Lung (tissue), 12 donors: Measurements from ENCODE around the gene PROX1. TPM values are rescaled to one million over a fixed set of nuclear protein-coding genes. Genes with fewer than 3 reads are reported as not detected.

ENCODE experiments used
- ATAC-seq: fragments of 200-7000 bp; cut with Tn5 transposase; one replicate; pipeline ENCODE4 v1.9.1; 2020; ENCODE audit warnings: moderate number of reproducible peaks; ENCODE audit not compliant: insufficient read depth, low FRiP score
- DNase-seq, 3 donors: peaks; one replicate each; pipeline ENCODE4 v3.0.0-alpha.2; 2013 to 2017
- H3K27ac ChIP-seq, 2 donors: one replicate each; pipeline ENCODE4 v1.5.1; 2013; ENCODE audit warnings: mild to moderate bottlenecking in 2 of 2, moderate library complexity in 2 of 2, control low read depth in 1 of 2, inconsistent platforms in 1 of 2, low read depth in 1 of 2, low read length in 1 of 2
- H3K27me3 ChIP-seq, 3 donors: one replicate each; pipeline ENCODE4 v1.5.1; 2013; ENCODE audit warnings: low read length in 2 of 3; ENCODE audit not compliant: control insufficient read depth in 3 of 3, insufficient read depth in 3 of 3
- H3K36me3 ChIP-seq, 4 donors: one replicate each; pipeline ENCODE4 v1.5.1; 2013; ENCODE audit warnings: low read length in 4 of 4, mild to moderate bottlenecking in 1 of 4, moderate library complexity in 1 of 4; ENCODE audit not compliant: control insufficient read depth in 4 of 4, insufficient read depth in 4 of 4
- H3K4me1 ChIP-seq, 5 donors: one replicate each; pipeline ENCODE4 v1.5.1; 2013; ENCODE audit warnings: low read length in 5 of 5, mild to moderate bottlenecking in 2 of 5, moderate library complexity in 1 of 5; ENCODE audit not compliant: control insufficient read depth in 5 of 5, insufficient read depth in 5 of 5
- H3K4me3 ChIP-seq: one replicate; pipeline ENCODE4 v1.5.1; 2013; ENCODE audit warnings: mild to moderate bottlenecking, control low read depth, moderate library complexity
- H3K9ac ChIP-seq, 2 donors: one replicate each; pipeline ENCODE4 v1.5.1; 2013; ENCODE audit warnings: low read length in 2 of 2, control low read depth in 1 of 2; ENCODE audit not compliant: insufficient read depth in 1 of 2
- H3K9me3 ChIP-seq, 4 donors: one replicate each; pipeline ENCODE4 v1.5.1; 2013; ENCODE audit warnings: low read length in 3 of 4, mild to moderate bottlenecking in 1 of 4, moderate library complexity in 1 of 4; ENCODE audit not compliant: control insufficient read depth in 4 of 4, insufficient read depth in 3 of 4
- CTCF ChIP-seq: IDR thresholded peaks from 2 replicates; pipeline ENCODE4 v1.5.1; 2012; ENCODE audit warnings: mild to moderate bottlenecking; ENCODE audit errors: control extremely low read depth, extremely low read depth
- whole genome bisulfite sequencing, 2 donors: extraction: QIAGEN DNeasy Blood & Tissue Kit; methylation state at CpG; one replicate each; pipeline ENCODE4 v1.1.7; 2013; 5-methylcytosine and 5-hydroxymethylcytosine counted together
- polyA plus RNA-seq, 2 donors: library from polyadenylated mRNA; stranded (reverse); fragments of 200-250 nt; gene quantifications; one replicate each; pipeline ENCODE4 v1.2.1, GENCODE V29; 2013
- total RNA-seq, 2 donors: library from RNA; depleted of rRNA in 1 of 2; stranded (reverse); fragments of >200 nt in 1 of 2; gene quantifications; one replicate each; pipeline ENCODE4 v1.2.1, GENCODE V29; 2014 to 2021
- donor health status: control.
- donor health status: control.
- donor health status: Bipolar disorder and iron deficiency.
- donor health status: healthy.
- donor health status: DM: yes; HTN: yes; CAD: no.

Gene PROX1
- total and polyA plus RNA-seq, 4 donors: 0.33 to 10.1 (median 4.0) TPM

GRCh38 chr1:214003233-214003632, 15.5 kb downstream of the PROX1 start:
- Histone ChIP-seq H3K4me1 (peaks cover 0 to 22% (median 4%) of the 10 kb centered on the region in 5 donors), H3K27me3 (peaks cover 0 to 3% (median 3%) of the 10 kb centered on the region in 3 donors), H3K9me3 (no peaks in the 10 kb centered on the region), H3K36me3 (no peaks in the 10 kb centered on the region), H3K4me3 (no peak overlapping the region), H3K27ac (no peak overlapping the region), H3K9ac (no peak overlapping the region)
- DNase-seq (peak in 2 of 3 donors; percentile 37 to 41), ATAC-seq (no peak)
- TF ChIP-seq CTCF: no peak
- 57 to 73% methylated on average over 3 of the region's 3 CpGs for WGBS, 2 donors

GRCh38 chr1:214004014-214004413, 16.2 kb downstream of the PROX1 start:
- TF ChIP-seq CTCF: no peak
- Histone ChIP-seq H3K9ac (no peak overlapping the region), H3K36me3 (no peaks in the 10 kb centered on the region), H3K27me3 (peaks cover 0 to 3% (median 3%) of the 10 kb centered on the region in 3 donors), H3K4me3 (no peak overlapping the region), H3K4me1 (peaks cover 0 to 22% (median 4%) of the 10 kb centered on the region in 5 donors), H3K9me3 (no peaks in the 10 kb centered on the region), H3K27ac (no peak overlapping the region)
- WGBS, 2 donors: 45 to 52% methylated on average over 2 of the region's 2 CpGs
- peak; percentile 26 to 59 (median 33) for DNase-seq
- no peak for ATAC-seq

GRCh38 chr1:214004795-214005194, 17.0 kb downstream of the PROX1 start:
- DNase-seq (no peak), ATAC-seq (no peak)
- H3K4me1 ChIP-seq: peaks cover 0 to 22% (median 2%) of the 10 kb centered on the region in 5 donors
- no peaks in the 10 kb centered on the region for H3K36me3 ChIP-seq
- no peak overlapping the region for H3K27ac ChIP-seq
- H3K27me3 ChIP-seq: peaks cover 0 to 3% (median under 1%) of the 10 kb centered on the region in 3 donors
- no peak for TF ChIP-seq CTCF
- no peak overlapping the region for H3K4me3 ChIP-seq
- no peaks in the 10 kb centered on the region for H3K9me3 ChIP-seq
- 86 to 91% methylated on average over 4 of the region's 4 CpGs for WGBS, 2 donors
- no peak overlapping the region for H3K9ac ChIP-seq

GRCh38 chr1:214005708-214006107, 17.9 kb downstream of the PROX1 start:
- Histone ChIP-seq H3K36me3 (no peaks in the 10 kb centered on the region), H3K4me3 (no peak overlapping the region), H3K9me3 (no peaks in the 10 kb centered on the region), H3K27me3 (peaks cover 0 to 3% (median 0%) of the 10 kb centered on the region in 3 donors), H3K9ac (no peak overlapping the region), H3K4me1 (peaks cover 0 to 22% (median 3%) of the 10 kb centered on the region in 5 donors), H3K27ac (no peak overlapping the region)
- DNase-seq (no peak), ATAC-seq (no peak)
- 88 to 91% methylated on average over 3 of the region's 3 CpGs for WGBS, 2 donors
- no peak for TF ChIP-seq CTCF
